DMS53 treated with DMSO at 0.1 percent for 48 hours (cell line): ENCODE data around the gene KYAT1.

Experiments used
- DNase-seq: peaks from one replicate; lab custom pipeline; 2025; ENCODE audit not compliant: unreplicated experiment; lab: John Stamatoyannopoulos, UW

The KYAT1 gene

GRCh38 chr9:128909859-128910258 is 28.1 kb upstream of the KYAT1 start:
- DNase-seq = no peak

- no peak for DNase-seq
These were observed 26.6 kb upstream of the KYAT1 start for GRCh38 chr9:128908372-128908771.

DNA sequence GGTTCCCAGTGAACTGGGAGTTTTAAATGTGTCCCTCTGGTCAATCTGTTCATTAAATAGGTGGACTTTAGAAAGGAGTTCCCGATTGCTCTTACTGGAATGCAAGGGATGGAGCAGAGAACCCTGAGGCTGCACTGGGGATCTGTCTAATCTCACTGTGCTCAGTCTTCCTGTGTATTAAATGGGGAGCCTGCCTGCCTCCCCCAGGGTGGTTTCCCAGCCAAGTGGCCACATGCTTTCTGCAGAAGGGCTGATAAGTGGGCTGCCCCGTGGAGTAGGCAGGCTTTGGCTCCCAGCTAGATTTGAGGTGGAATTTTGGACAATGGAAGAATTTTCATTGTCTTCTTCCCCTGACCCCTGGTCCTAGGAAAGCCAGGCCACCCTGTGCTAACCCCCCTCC is 25.0 kb upstream of the KYAT1 start:
- no peak for DNase-seq

DNA sequence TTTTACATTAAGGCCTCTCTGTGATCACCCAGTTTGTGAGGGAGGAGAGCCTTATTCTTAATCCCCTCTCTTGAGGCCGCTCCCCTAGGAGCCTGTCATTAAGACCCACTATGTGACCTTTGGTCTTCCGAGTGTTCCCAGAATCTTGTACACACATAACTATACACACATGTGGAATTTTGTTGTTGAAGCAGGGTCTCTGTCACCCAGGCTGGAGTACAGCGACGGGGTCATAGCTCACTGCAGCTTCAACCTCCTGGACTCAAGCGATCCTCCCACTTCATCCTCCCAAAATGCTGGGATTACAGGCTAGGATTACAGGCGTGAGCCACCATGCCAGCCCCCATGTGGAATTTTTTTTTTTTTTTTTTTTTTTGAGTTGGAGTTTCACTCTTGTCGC is 24.2 kb upstream of the KYAT1 start:
- DNase-seq = no peak

DNA sequence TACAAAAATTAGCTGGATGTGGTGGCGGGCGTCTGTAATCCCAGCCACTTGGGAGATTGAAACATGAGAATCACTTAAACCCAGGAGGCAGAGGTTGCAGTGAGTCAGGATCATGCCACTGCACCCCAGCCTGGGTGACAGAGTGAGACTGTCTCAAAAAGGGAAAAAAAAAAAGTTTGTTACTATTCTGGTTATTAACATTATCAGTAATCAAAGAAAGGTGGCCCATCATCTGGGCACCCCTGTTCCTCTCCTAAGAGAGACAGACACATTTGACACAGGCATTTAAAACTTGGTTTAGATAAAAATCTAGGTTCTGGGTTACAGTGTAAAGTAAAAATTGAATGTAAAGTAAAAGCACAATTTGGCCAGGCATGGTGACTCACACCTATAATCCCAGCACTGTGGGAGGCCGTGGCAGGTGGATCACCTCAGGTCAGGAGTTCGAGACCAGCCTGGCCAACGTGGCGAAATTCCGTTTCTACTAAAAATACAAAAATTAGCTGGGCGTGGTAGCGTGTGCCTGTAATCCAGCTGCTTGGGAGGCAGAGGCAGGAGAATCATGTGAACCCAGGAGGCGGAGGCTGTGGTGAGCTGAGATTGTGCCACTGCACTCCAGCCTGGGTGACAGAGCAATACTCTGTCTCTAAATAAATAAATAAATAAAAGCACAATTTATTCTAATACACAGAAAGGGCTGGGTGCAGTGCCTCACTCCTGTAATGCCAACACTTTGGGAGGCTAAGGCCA is 22.3 kb upstream of the KYAT1 start:
- DNase-seq = no peak

DNA sequence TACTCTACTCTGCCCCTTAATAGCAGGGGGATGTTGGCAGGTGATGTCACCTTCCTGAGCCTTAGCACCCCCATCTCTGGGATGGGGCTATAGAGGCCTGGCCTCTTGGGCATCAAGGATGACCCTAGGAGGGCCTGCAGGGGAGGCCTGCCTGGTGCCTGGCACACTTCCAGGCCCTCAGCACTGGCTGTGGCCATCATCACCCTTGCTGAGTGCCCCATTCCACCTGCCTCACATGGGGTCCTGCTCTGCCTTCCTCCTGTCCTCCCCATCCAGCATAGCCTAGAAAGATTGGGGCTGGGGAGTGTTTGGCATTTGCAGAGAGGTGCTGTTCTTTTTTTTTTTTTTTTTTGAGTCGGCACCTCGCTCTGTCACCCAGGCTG is 21.3 kb upstream of the KYAT1 start:
- DNase-seq = no peak

DNA sequence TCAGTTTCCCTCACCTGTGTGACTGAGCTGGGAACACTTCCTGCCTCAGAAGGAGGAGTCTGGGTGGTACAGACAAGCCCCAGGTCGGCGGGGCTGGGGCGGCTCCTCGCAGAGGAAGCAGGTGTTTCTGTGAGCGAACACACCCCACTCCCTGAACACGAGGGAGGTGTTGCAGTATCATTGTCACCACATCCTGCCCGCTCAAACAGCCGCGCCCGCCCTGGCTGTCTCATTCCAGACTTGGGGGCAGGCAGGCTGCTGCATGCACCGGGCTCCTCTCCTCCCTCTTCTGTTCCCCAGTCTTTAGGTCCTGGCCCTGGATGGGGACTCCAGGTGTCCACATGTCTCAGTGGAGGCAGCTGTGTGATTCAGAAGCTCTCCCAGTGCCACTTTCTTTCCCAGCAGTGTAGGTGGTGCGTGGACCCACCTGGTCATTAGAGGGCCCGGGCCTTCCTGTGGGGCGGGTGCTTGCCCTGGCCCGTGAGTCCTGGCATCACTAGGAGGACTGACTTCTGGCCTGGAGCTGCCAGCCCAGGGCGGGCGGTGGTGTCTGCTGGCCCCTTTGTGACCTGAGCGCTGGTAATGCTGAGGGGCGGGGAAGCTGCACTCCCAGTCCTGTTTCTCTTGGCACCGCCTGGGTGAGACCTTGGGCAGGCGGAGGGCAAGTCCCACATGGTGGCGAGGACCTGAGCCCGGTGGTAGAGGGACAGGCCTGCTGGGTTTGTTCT is 20.8 kb upstream of the KYAT1 start:
- DNase-seq = no peak

GRCh38 chr9:128901822-128902221 is 20.1 kb upstream of the KYAT1 start:
- DNase-seq = no peak

DNA sequence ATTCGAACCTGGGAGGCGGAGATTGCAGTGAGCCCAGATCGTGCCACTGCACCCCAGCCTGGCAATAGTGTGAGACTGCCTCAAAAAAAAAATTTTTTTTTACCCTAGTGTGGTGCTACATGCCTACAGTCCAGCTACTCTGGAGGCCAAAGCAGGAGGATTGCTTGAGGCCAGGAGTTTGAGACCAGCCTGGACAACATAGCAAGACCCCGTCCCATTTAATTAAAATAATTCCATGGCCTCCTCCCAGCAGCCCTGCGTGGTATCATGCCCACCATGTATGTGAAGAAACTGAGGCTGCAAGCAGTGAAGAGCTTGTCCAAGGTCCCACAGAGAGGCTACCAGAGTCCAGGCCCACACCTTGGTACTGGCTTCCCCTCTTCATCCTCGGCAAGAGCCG is 19.6 kb upstream of the KYAT1 start:
- DNase-seq = no peak

- DNase-seq = no peak
These were observed 18.0 kb upstream of the KYAT1 start for GRCh38 chr9:128899566-128900322.

DNA sequence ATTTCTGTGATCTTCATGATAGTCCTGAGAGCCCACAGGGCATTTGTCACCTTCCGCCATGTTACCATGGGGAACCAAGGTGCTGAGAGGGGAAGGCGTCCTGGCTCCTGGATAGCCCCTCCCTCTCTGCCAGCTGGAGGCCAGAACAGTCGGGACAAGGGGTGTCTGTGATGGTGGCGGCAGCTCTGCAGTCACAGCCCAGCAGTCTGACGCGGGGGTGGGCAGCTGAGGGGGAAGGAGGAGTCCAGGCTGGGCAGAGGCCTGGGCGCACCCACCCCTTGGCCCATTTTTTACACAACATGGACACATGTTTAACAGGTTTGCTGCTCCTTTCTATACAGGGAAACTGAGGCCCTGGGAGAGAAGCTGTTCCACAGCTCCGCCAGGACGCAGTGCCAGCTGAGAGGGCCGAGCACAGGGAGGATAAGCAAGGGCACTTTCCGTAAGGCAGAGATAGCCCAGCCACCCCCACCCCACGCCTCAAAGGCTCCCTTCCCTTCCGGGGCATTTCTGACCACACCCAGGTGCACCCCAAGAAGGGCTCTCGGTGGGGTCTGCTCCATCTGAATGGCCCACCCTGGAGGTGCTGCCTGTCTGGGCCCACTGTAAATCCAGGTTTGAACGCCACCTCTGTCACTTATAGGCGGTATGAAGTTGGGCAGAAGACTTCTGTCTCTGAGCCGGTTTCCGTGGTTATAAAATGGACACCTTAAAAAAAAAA is 17.3 kb upstream of the KYAT1 start:
- no peak for DNase-seq

GRCh38 chr9:128898382-128898781 is 16.6 kb upstream of the KYAT1 start:
- DNase-seq = no peak

GRCh38 chr9:128895556-128895955 is 13.8 kb upstream of the KYAT1 start:
- no peak for DNase-seq

- DNase-seq = no peak
These were observed 13.0 kb upstream of the KYAT1 start for GRCh38 chr9:128894764-128895163.

DNA sequence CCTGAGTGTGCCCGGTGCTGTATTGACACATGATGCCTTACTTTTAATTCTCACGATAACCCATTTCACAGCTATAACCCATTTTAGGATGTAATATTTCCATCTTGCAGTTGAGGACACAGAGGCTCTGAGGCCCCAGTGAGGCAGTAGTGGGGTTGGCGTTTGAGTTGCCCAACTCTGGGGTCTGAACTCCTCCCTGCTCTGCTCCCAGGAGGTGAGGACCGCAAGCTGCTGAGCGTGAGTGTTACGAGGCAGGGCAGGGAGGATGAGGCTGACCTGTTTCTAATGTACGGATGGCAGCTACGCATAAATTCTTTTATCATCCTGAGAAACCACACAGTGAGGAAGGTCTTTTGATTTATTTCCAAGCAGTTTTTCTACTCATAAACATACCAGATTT is 11.6 kb upstream of the KYAT1 start:
- DNase-seq = no peak

- no peak for DNase-seq
These were observed 10.6 kb upstream of the KYAT1 start for GRCh38 chr9:128892221-128892921.

- no peak for DNase-seq
These were observed 9.8 kb upstream of the KYAT1 start for GRCh38 chr9:128891321-128892220.

- DNase-seq = no peak
These were observed 6.2 kb upstream of the KYAT1 start for GRCh38 chr9:128887914-128888350.

DNA sequence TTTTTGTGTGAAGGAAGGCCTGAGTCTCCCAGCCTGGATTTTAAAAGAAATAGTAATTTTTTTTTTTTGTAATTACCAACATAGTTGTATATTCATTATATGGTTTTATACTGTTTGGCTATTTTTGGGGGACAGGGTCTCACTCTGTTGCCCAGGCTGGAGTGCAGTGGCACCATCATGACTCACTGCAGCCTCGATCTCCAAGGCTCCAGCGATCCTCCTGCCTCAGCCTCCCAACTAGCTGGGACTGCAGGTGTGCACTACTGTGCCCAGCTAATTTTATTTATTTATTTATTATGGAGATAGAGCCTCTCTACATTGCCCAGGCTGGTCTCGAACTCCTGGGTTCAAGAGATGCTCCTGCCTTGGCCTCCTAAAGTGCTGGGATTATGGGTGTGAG is 5.3 kb upstream of the KYAT1 start:
- DNase-seq = no peak
